Uterus (tissue), 2 donors: ENCODE data around the gene STIP1.

Experiments used
- POLR2A ChIP-seq, 2 donors: fragments of 450-650 bp; IDR thresholded peaks; one replicate each; pipeline ENCODE4 v1.6.1; 2016; ENCODE audit warnings: antibody characterized with exemption in 2 of 2, mild to moderate bottlenecking in 1 of 2, moderate library complexity in 1 of 2
- TF ChIP-seq, protein P1 (sequence below), 4 experiments: fragments of 200-600 bp in 2 of 4; fragments of 450-650 bp in 2 of 4; sonication (generic) in 2 of 4; IDR thresholded peaks; one replicate each; pipeline ENCODE4 v1.5.1; 2016 to 2019; ENCODE audit warnings: antibody characterized with exemption in 4 of 4, mild to moderate bottlenecking in 2 of 4, moderate library complexity in 1 of 4

DNA sequence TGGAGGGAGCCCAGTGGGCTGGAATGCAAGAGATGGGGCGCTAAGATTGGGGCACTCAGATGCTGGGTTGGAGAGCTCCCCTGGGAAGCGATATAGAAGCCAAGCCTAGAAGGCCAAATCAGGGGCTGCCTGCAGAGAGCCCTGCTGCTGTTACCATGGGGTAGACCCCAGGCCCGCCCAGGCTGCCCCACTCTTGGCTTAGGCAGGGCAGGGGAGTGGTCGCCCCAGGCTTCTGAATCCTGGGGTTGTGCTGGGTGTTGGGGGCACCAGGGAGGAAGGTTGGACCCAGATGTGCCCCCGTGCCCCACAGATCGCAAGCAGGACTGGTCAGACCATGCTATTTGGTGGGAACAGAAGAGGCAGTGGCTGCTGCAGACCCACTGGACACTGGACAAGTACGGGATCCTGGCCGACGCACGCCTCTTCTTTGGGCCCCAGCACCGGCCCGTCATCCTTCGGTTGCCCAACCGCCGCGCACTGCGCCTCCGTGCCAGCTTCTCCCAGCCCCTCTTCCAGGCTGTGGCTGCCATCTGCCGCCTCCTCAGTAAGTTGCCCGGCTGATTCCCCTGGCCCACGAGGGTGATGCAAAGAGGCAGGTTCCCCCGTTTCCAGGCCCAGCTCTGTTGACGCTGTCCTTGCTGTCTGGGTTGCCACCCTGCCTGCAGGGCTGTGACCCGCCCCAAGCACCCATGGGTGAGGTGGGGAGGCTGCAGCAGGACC, 24.5 kb downstream of the STIP1 start:
- TF ChIP-seq, protein P1, sequence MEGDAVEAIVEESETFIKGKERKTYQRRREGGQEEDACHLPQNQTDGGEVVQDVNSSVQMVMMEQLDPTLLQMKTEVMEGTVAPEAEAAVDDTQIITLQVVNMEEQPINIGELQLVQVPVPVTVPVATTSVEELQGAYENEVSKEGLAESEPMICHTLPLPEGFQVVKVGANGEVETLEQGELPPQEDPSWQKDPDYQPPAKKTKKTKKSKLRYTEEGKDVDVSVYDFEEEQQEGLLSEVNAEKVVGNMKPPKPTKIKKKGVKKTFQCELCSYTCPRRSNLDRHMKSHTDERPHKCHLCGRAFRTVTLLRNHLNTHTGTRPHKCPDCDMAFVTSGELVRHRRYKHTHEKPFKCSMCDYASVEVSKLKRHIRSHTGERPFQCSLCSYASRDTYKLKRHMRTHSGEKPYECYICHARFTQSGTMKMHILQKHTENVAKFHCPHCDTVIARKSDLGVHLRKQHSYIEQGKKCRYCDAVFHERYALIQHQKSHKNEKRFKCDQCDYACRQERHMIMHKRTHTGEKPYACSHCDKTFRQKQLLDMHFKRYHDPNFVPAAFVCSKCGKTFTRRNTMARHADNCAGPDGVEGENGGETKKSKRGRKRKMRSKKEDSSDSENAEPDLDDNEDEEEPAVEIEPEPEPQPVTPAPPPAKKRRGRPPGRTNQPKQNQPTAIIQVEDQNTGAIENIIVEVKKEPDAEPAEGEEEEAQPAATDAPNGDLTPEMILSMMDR (IDR thresholded peaks at IDR 0.05) = no peak
- TF ChIP-seq POLR2A (IDR thresholded peaks at IDR 0.05) = no peak
